ENCODE data around the gene ADAMTS2. TPM values are rescaled to one million over a fixed set of nuclear protein-coding genes. Genes with fewer than 3 reads are reported as not detected.

Gene ADAMTS2
- total and polyA plus RNA-seq, 2 experiments from 2014 or later = 1.6 to 8.1 TPM

DNA sequence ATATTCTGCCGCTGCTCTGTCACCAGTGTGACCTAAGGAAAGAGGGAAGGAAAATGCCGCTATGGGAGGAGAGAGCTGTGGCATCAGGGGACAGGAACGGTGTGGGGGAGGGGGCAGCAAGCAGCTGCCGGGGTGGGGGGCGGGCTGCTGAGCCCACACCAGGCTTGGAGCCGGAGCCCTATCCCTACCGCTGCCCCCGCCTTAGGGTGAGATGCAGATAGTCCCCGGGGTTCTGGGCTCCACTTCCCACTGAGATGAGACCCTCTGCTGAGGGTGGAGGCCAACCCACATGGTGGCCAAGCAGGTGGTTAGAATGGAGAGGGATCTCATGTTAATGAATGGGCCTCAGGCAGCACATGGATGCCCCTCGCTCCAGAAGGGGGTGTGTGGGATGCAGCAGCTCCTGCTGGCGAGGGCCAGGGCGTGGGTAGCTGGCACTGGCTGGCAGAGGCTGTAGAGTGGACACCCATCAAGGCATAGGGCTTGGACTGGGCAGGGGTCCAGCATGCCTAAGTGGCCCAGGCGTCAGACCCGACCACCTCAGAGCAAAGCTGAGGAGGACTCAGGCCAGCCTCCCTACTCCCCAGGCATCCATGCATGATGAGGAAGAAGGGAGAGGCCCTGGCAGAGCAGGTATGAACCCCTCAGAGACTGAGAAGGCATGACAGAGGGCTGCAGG lies 153.6 kb downstream of the ADAMTS2 start (continued):
- TF ChIP-seq, protein P1, sequence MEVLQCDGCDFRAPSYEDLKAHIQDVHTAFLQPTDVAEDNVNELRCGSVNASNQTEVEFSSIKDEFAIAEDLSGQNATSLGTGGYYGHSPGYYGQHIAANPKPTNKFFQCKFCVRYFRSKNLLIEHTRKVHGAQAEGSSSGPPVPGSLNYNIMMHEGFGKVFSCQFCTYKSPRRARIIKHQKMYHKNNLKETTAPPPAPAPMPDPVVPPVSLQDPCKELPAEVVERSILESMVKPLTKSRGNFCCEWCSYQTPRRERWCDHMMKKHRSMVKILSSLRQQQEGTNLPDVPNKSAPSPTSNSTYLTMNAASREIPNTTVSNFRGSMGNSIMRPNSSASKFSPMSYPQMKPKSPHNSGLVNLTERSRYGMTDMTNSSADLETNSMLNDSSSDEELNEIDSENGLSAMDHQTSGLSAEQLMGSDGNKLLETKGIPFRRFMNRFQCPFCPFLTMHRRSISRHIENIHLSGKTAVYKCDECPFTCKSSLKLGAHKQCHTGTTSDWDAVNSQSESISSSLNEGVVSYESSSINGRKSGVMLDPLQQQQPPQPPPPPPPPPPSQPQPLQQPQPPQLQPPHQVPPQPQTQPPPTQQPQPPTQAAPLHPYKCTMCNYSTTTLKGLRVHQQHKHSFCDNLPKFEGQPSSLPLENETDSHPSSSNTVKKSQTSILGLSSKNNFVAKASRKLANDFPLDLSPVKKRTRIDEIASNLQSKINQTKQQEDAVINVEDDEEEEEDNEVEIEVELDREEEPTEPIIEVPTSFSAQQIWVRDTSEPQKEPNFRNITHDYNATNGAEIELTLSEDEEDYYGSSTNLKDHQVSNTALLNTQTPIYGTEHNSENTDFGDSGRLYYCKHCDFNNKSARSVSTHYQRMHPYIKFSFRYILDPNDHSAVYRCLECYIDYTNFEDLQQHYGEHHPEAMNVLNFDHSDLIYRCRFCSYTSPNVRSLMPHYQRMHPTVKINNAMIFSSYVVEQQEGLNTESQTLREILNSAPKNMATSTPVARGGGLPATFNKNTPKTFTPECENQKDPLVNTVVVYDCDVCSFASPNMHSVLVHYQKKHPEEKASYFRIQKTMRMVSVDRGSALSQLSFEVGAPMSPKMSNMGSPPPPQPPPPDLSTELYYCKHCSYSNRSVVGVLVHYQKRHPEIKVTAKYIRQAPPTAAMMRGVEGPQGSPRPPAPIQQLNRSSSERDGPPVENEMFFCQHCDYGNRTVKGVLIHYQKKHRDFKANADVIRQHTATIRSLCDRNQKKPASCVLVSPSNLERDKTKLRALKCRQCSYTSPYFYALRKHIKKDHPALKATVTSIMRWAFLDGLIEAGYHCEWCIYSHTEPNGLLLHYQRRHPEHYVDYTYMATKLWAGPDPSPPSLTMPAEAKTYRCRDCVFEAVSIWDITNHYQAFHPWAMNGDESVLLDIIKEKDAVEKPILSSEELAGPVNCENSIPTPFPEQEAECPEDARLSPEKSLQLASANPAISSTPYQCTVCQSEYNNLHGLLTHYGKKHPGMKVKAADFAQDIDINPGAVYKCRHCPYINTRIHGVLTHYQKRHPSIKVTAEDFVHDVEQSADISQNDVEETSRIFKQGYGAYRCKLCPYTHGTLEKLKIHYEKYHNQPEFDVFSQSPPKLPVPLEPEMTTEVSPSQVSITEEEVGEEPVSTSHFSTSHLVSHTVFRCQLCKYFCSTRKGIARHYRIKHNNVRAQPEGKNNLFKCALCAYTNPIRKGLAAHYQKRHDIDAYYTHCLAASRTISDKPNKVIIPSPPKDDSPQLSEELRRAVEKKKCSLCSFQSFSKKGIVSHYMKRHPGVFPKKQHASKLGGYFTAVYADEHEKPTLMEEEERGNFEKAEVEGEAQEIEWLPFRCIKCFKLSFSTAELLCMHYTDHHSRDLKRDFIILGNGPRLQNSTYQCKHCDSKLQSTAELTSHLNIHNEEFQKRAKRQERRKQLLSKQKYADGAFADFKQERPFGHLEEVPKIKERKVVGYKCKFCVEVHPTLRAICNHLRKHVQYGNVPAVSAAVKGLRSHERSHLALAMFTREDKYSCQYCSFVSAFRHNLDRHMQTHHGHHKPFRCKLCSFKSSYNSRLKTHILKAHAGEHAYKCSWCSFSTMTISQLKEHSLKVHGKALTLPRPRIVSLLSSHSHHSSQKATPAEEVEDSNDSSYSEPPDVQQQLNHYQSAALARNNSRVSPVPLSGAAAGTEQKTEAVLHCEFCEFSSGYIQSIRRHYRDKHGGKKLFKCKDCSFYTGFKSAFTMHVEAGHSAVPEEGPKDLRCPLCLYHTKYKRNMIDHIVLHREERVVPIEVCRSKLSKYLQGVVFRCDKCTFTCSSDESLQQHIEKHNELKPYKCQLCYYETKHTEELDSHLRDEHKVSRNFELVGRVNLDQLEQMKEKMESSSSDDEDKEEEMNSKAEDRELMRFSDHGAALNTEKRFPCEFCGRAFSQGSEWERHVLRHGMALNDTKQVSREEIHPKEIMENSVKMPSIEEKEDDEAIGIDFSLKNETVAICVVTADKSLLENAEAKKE (CRISPR knock-in tag; IDR thresholded peaks at IDR 0.05) = no peak
- TF ChIP-seq, protein P2, sequence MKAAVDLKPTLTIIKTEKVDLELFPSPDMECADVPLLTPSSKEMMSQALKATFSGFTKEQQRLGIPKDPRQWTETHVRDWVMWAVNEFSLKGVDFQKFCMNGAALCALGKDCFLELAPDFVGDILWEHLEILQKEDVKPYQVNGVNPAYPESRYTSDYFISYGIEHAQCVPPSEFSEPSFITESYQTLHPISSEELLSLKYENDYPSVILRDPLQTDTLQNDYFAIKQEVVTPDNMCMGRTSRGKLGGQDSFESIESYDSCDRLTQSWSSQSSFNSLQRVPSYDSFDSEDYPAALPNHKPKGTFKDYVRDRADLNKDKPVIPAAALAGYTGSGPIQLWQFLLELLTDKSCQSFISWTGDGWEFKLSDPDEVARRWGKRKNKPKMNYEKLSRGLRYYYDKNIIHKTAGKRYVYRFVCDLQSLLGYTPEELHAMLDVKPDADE (IDR thresholded peaks at IDR 0.05) = no peak
- no peak for TF ChIP-seq POLR2AphosphoS5 (IDR thresholded peaks at IDR 0.05; ENCODE audit: low read depth)
- TF ChIP-seq CREB1 (CRISPR knock-in tag; IDR thresholded peaks at IDR 0.05; ENCODE audit: low read depth) = no peak
- TF ChIP-seq, protein P3, sequence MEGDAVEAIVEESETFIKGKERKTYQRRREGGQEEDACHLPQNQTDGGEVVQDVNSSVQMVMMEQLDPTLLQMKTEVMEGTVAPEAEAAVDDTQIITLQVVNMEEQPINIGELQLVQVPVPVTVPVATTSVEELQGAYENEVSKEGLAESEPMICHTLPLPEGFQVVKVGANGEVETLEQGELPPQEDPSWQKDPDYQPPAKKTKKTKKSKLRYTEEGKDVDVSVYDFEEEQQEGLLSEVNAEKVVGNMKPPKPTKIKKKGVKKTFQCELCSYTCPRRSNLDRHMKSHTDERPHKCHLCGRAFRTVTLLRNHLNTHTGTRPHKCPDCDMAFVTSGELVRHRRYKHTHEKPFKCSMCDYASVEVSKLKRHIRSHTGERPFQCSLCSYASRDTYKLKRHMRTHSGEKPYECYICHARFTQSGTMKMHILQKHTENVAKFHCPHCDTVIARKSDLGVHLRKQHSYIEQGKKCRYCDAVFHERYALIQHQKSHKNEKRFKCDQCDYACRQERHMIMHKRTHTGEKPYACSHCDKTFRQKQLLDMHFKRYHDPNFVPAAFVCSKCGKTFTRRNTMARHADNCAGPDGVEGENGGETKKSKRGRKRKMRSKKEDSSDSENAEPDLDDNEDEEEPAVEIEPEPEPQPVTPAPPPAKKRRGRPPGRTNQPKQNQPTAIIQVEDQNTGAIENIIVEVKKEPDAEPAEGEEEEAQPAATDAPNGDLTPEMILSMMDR (conservative IDR thresholded peaks at IDR 0.05; ENCODE audit: low read depth in 2 of 2) = no peak
- no peak for TF ChIP-seq JUNB (IDR thresholded peaks at IDR 0.05; ENCODE audit: unreplicated experiment)

All from GM23338 (cell line).